ENCODE measurements around the gene ARID3A. TPM values are rescaled to one million over a fixed set of nuclear protein-coding genes. Genes with fewer than 3 reads are reported as not detected.

The ARID3A gene
- total RNA-seq, 2 experiments from 2014 or later, result 9.9 to 21.6 TPM

GRCh38 chr19:1004204-1004802, 78.5 kb downstream of the ARID3A start:
- no peak overlapping the region for H2AFZ ChIP-seq (ENCODE audit: low read length)
- no peaks in the 10 kb centered on the region for H3K9me2 ChIP-seq (ENCODE audit: insufficient read depth, low read length)
- H3K27ac ChIP-seq (ENCODE audit: low read depth, low read length, poor library complexity, severe bottlenecking), result no peak overlapping the region
- TF ChIP-seq EZH2phosphoT487 (IDR thresholded peaks at IDR 0.05; ENCODE audit: borderline replicate concordance, low read depth, low read length) (no peak), CTCF (conservative IDR thresholded peaks at IDR 0.05; ENCODE audit: low read length) (no peak)
- BruUV-seq (replicated peaks), result no TSS peak
- no peak for DNase-seq (ENCODE audit: low spot score)
- no peak overlapping the region for H3K4me3 ChIP-seq (ENCODE audit: low read depth, low read length, poor library complexity, severe bottlenecking)
- H3K4me2 ChIP-seq (ENCODE audit: low read length), result no peak overlapping the region
- no peaks in the 10 kb centered on the region for H3K4me1 ChIP-seq (ENCODE audit: insufficient read depth, low read length, poor library complexity, severe bottlenecking)
- ChIA-PET CTCF (ENCODE audit: unreplicated experiment) (no interaction called here), POLR2A (no interaction called here)
- no peaks in the 10 kb centered on the region for H3K9me3 ChIP-seq (ENCODE audit: low read length)
- peaks cover 23% of the 10 kb centered on the region for H3K36me3 ChIP-seq (ENCODE audit: insufficient read depth, low read length)
- H3K79me2 ChIP-seq (ENCODE audit: insufficient read depth, low read depth, low read length), result no peaks in the 10 kb centered on the region
- intact Hi-C loops (cut with micrococcal nuclease; ENCODE audit: unreplicated experiment), result no loop called here
- no peaks in the 10 kb centered on the region for H4K20me1 ChIP-seq (ENCODE audit: insufficient read depth, low read length)

GRCh38 chr19:1004803-1005664, 79.2 kb downstream of the ARID3A start:
- no peaks in the 10 kb centered on the region for H3K79me2 ChIP-seq (ENCODE audit: insufficient read depth, low read depth, low read length)

More at GRCh38 chr19:1004803-1005664, 79.2 kb downstream of the ARID3A start:
- ChIA-PET POLR2A (no interaction called here), CTCF (ENCODE audit: unreplicated experiment) (no interaction called here)
- no peaks in the 10 kb centered on the region for H4K20me1 ChIP-seq (ENCODE audit: insufficient read depth, low read length)
- H3K4me1 ChIP-seq (ENCODE audit: insufficient read depth, low read length, poor library complexity, severe bottlenecking), result no peaks in the 10 kb centered on the region
- no peak for DNase-seq (ENCODE audit: low spot score)
- TF ChIP-seq CTCF (conservative IDR thresholded peaks at IDR 0.05; ENCODE audit: low read length) (no peak), EZH2phosphoT487 (IDR thresholded peaks at IDR 0.05; ENCODE audit: borderline replicate concordance, low read depth, low read length) (no peak)
- no TSS peak for BruUV-seq (replicated peaks)
- H3K27ac ChIP-seq (ENCODE audit: low read depth, low read length, poor library complexity, severe bottlenecking), result no peak overlapping the region
- H3K4me3 ChIP-seq (ENCODE audit: low read depth, low read length, poor library complexity, severe bottlenecking), result no peak overlapping the region
- no peaks in the 10 kb centered on the region for H3K9me2 ChIP-seq (ENCODE audit: insufficient read depth, low read length)
- H3K9me3 ChIP-seq (ENCODE audit: low read length), result no peaks in the 10 kb centered on the region
- peaks cover 30% of the 10 kb centered on the region for H3K36me3 ChIP-seq (ENCODE audit: insufficient read depth, low read length)
- H3K4me2 ChIP-seq (ENCODE audit: low read length), result no peak overlapping the region
- intact Hi-C loops (cut with micrococcal nuclease; ENCODE audit: unreplicated experiment), result no loop called here
- no peak overlapping the region for H2AFZ ChIP-seq (ENCODE audit: low read length)
